HL-60 (cell line): Measurements from ENCODE around the gene SORD.
"Not testable (repeated sequence)": the region's sequence is repeated elsewhere in the genome, so short reads cannot be mapped to it uniquely, and the experiment has no call there.

Experiments
- DNase-seq, 2 experiments: peaks; one replicate each; pipeline ENCODE4 v3.0.0-alpha.2; 2010 to 2020; ENCODE audit warnings: low read depth in 1 of 2, low spot score in 1 of 2
- H3K27ac ChIP-seq: fragments of 250-450 bp; sonication (Bioruptor Pico); replicated peaks from 2 replicates; pipeline ENCODE4 v1.5.1; 2020; ENCODE audit warnings: mild to moderate bottlenecking, moderate library complexity
- H3K27me3 ChIP-seq: fragments of 250-450 bp; sonication (Bioruptor Pico); 2 replicates; pipeline ENCODE4 v1.5.1; 2021; ENCODE audit warnings: mild to moderate bottlenecking, moderate library complexity; ENCODE audit not compliant: insufficient read depth, poor library complexity, severe bottlenecking
- H3K4me3 ChIP-seq: replicated peaks from 2 replicates; pipeline ENCODE4 v1.5.1; 2011; ENCODE audit warnings: mild to moderate bottlenecking, control low read depth, low read length; ENCODE audit not compliant: insufficient read depth
- GABPA ChIP-seq: IDR thresholded peaks from 2 replicates; pipeline ENCODE4 v1.6.1; 2012; ENCODE audit warnings: low read depth
- POLR2AphosphoS5 ChIP-seq: IDR thresholded peaks from 2 replicates; pipeline ENCODE4 v1.6.1; 2012; ENCODE audit warnings: low read depth
- SPI1 ChIP-seq: IDR thresholded peaks from 2 replicates; pipeline ENCODE4 v1.6.1; 2012; ENCODE audit warnings: low read depth, mild to moderate bottlenecking, borderline replicate concordance
- TF ChIP-seq, protein P1 (sequence below): IDR thresholded peaks from one replicate; pipeline ENCODE4 v1.5.1; 2011; ENCODE audit warnings: low read length, control low read depth, inconsistent platforms; ENCODE audit not compliant: insufficient read depth
- TF ChIP-seq, protein P2 (sequence below): IDR thresholded peaks from 2 replicates; pipeline ENCODE4 v1.6.1; 2012; ENCODE audit warnings: low read depth; ENCODE audit not compliant: insufficient replicate concordance

The SORD gene

DNA sequence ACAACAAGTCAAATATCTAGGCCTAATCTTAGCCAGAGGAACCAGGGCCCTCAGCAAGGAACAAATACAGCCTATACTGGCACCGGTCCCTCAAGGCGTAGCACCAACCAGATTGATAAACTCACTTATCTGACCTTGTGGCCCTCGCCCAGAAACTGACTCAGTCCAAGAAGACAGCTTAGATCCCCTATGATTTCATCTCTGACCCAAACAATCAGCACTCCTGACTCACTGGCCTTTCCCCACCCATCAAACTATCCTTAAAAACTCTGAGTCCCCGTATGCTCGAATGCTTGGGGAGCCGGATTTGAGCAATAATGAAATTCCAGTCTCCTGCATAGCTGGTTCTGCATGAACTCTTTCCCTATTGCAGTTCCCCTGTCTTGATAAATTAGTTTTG lies 1.6 kb upstream of the SORD start:
- Histone ChIP-seq H3K4me3 (no peak overlapping the region), H3K27me3 (peaks cover 2% of the 10 kb centered on the region), H3K27ac (no peak overlapping the region)
- TF ChIP-seq, protein P1, sequence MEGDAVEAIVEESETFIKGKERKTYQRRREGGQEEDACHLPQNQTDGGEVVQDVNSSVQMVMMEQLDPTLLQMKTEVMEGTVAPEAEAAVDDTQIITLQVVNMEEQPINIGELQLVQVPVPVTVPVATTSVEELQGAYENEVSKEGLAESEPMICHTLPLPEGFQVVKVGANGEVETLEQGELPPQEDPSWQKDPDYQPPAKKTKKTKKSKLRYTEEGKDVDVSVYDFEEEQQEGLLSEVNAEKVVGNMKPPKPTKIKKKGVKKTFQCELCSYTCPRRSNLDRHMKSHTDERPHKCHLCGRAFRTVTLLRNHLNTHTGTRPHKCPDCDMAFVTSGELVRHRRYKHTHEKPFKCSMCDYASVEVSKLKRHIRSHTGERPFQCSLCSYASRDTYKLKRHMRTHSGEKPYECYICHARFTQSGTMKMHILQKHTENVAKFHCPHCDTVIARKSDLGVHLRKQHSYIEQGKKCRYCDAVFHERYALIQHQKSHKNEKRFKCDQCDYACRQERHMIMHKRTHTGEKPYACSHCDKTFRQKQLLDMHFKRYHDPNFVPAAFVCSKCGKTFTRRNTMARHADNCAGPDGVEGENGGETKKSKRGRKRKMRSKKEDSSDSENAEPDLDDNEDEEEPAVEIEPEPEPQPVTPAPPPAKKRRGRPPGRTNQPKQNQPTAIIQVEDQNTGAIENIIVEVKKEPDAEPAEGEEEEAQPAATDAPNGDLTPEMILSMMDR = no peak
- TF ChIP-seq SPI1 = no peak
- no peak for DNase-seq

DNA sequence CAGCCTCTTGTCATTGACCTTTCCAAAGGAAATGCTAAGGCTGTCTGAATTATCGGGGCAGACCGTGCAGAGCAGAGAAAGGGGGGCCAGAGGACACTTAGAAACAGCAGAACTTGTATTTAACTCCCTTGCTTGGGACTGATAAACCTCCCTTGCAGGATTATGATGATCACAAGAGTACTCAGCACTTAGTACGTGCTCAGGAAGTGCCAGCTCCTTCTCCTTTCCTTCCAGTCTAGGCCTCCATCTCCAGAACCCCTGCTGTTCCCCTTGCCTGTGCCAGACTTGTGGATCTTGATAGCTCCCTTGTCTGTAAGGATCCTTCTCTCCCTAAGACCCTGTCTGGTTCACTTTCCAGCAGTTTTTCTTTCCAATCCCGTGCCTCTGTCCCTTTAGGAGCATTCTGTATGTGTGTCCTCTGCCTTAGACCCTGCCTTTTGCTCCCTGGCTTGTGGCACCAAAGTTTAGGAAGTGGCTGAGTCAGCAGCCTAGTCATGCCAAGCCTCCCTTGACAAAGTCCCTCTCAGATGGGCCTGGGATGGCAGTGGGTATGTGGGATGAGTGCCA lies 747 bp downstream of the SORD start:
- peaks cover 2% of the 10 kb centered on the region for H3K27me3 ChIP-seq
- TF ChIP-seq, protein P2, sequence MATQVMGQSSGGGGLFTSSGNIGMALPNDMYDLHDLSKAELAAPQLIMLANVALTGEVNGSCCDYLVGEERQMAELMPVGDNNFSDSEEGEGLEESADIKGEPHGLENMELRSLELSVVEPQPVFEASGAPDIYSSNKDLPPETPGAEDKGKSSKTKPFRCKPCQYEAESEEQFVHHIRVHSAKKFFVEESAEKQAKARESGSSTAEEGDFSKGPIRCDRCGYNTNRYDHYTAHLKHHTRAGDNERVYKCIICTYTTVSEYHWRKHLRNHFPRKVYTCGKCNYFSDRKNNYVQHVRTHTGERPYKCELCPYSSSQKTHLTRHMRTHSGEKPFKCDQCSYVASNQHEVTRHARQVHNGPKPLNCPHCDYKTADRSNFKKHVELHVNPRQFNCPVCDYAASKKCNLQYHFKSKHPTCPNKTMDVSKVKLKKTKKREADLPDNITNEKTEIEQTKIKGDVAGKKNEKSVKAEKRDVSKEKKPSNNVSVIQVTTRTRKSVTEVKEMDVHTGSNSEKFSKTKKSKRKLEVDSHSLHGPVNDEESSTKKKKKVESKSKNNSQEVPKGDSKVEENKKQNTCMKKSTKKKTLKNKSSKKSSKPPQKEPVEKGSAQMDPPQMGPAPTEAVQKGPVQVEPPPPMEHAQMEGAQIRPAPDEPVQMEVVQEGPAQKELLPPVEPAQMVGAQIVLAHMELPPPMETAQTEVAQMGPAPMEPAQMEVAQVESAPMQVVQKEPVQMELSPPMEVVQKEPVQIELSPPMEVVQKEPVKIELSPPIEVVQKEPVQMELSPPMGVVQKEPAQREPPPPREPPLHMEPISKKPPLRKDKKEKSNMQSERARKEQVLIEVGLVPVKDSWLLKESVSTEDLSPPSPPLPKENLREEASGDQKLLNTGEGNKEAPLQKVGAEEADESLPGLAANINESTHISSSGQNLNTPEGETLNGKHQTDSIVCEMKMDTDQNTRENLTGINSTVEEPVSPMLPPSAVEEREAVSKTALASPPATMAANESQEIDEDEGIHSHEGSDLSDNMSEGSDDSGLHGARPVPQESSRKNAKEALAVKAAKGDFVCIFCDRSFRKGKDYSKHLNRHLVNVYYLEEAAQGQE = no peak
- TF ChIP-seq GABPA (no peak), SPI1 (no peak), POLR2AphosphoS5 (no peak)
- TF ChIP-seq, protein P1 = no peak
- peak overlapping the region; percentile 84 for H3K27ac ChIP-seq
- peak overlapping the region; percentile 86 for H3K4me3 ChIP-seq
- DNase-seq = peak in 1 of 2 experiments; percentile 22

DNA sequence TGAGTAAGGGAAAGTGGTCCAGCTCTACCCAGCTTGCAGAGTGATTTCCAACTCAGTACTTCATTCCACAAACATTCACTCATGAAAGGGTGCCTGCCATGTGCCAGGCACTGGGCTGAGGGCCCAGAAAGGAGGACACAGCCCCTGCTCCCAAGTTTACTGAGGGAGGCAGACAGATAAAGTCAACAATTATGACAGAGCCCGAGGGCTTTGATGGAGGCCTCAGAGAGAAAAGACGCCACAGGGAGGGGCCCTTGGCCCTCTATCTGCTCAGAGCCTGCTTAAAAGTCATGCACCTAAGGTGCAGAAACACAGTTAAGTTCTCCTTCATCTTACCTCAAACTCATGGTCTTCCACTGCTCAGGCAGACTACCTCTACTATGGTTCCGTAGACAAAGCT lies 1.7 kb downstream of the SORD start:
- H3K27me3 ChIP-seq, H3K4me3 ChIP-seq, H3K27ac ChIP-seq, DNase-seq: not testable (repeated sequence)

DNA sequence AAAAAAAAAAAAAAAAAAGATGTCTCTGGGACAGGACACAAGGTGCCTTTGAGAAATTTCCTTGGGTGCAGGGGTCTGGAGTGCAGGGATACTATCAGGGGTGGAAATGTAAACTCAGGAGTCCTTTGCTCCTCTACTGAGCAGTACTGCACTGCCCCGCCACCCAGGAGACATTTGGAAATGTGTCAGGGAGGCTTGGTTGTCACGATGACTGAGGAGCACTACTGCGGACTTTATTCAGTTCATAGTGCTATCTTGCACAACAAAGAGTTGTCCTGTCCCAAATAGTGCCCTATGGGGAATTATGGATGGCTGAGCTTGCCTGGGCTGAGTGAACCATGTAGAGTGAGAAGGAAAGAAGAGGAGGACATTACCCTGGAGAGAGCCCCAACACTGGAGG lies 2.6 kb downstream of the SORD start:
- H3K27ac ChIP-seq, H3K4me3 ChIP-seq, DNase-seq, H3K27me3 ChIP-seq: not testable (repeated sequence)

DNA sequence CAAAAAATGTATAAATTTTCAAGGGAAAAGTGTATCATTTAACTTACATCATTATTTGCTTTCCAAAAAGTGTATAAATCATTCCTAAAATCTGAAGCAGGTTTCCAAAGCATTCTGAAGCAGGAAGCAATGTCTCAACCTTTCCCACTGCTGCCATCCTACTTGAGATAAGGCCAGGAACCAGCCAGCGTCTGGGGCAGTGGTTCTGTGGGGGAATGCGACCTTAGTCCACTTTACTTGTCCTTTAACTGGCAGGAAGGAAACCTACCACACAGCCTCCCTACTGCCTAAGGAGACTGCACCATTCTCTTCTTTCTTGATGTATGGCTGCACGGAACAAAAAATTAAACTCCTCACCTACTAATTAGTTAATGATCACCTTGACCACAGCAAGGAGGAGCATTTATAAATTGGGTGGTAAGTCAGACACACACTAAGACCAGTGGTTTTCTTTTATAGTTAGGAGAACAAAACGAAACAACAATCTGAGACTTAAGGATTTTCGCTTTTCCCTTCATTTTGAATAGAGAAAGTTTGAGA lies 3.7 kb downstream of the SORD start:
- no peak for DNase-seq
- Histone ChIP-seq H3K4me3 (no peak overlapping the region), H3K27ac (no peak overlapping the region), H3K27me3 (no peaks in the 10 kb centered on the region)
- TF ChIP-seq, protein P2 = no peak
- TF ChIP-seq SPI1 (no peak), GABPA (no peak), POLR2AphosphoS5 (no peak)
- TF ChIP-seq, protein P1 = no peak
